HG03571 (cell line): ENCODE data around the gene EFCAB13.
A peak's percentile ranks its signal among the peaks of the same experiment; 100 is the strongest.

Source experiments
- ATAC-seq: cut with Tn5 transposase; IDR thresholded peaks from one replicate; pipeline ENCODE4 v1.9.1; 2021; ENCODE audit not compliant: unreplicated experiment

The EFCAB13 gene

DNA sequence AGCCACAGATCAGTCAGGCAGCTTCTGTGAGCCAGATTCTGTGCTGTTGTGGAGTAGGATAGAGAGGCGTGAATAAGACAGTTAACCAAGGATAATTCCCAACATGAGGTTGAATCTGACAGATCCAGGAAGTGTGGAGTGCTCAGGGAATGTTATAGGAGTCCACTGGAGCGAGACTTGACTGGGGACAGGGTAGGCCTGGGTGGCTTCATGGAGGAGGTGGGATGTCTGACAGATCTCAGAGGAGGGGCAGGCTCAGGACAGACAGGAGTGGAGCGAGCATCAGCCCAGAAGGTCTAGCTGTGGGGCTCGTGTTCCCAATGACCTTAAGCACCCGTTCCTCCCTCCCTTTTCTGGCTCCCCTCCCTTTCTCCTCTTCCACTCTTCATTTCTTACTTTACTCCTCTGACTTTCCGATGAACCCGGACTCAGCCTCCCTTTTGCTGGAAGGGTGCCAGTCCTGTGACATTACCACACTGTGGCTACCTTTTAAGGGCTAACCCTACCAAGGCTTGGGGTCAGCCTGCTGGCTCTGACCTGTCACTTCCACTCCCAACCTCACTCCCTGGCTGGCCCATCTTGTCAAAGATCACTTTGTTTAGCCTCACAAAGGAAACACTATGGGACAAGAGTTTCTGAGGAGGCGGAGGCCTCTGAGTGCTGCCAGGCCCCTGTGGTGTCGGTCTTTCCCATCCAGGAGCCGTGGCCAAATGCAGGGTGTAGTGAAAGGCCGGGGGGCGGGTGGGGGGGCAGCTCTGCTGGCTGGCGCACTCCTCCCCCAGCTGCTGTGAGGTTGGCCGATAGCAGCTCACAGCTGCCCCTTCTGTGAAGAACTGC, 28.5 kb upstream of the EFCAB13 start:
- ATAC-seq = no peak

GRCh38 chr17:47295874-47296255, 27.9 kb upstream of the EFCAB13 start:
- ATAC-seq = no peak

DNA sequence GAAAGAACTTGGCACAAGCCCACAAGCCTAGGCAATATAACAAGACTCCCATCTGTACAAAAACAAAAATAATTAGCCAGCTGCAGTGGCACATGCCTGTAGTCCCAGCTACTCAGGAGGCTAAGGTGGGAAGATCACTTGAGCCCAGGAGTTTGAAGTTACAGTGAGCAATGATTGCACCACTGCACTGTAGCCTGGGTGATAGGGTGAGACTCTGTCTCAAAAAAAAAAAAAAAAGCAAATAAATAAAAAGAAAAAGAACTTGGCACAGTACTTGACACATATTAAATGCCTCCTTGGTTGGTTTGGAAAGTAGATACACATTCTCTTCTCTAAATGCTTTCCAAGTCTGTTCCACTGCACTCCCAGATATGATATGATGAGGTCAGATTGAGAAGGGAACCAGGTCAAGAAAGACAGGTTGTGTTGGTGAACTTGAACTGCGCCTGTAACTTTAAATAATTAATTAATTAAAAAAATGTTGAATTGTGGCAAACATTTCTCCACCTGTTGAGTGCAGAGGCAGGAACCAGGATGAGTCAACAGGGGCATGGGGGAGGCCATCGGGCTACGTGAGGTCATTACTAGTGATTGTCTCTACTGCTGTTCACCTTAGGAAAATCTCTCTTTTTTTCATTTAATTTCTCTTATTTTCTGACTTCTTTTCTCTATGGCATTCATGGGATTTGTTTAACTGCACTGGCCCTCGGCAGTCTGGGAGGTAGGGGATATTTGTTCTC, 25.9 kb upstream of the EFCAB13 start:
- ATAC-seq = no peak

- ATAC-seq = no peak
These were observed 25.0 kb upstream of the EFCAB13 start for GRCh38 chr17:47298712-47299111.

GRCh38 chr17:47299239-47299910, 24.4 kb upstream of the EFCAB13 start:
- no peak for ATAC-seq

GRCh38 chr17:47300718-47301117, 23.0 kb upstream of the EFCAB13 start:
- no peak for ATAC-seq

- no peak for ATAC-seq
These were observed 22.6 kb upstream of the EFCAB13 start for GRCh38 chr17:47301161-47301560.

- ATAC-seq = no peak
These were observed 21.9 kb upstream of the EFCAB13 start for GRCh38 chr17:47301831-47302230.

DNA sequence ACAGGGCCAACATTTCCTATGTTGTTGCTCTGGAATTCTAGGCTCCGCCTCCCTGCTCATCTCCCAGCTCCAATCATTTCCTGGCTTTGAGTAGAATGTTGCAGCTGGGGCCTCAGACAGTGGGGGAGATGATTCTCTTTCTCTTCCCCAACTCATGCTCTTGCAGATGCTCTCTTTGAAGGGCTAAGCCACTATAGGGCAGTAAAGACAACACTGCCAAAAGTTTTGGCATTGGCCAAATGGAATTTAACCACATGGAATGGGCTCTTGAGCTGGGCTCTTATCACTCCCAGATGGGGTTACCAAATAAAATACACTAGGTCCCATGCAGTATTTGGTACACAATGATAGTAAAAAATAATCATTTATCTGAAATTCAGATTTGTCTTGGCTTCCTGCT, 19.6 kb upstream of the EFCAB13 start:
- ATAC-seq = no peak

- no peak for ATAC-seq
These were observed 18.3 kb upstream of the EFCAB13 start for GRCh38 chr17:47305302-47305923.

DNA sequence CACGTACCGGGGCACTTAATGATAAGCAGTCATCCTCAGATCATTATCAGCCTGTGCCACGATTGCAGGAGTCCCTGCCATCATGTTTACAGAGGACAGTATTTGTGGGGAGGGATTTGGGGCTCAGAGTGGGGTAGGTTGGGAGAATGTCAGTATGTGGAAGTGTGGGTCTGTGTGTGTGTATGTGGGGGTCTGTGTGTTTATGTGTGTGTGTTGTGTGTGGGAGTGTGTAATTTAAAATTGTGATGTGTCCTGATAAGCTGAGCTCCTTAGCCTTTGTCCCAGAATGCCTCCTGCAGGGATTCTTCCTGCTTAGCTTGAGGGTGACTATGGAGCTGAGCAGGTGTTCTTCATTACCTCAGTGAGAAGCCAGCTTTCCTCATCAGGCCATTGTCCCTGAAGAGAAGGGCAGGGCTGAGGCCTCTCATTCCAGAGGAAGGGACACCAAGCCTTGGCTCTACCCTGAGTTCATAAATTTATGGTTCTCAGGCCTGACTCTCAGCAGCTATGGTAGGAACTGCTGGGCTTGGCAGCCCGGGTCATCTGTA, 13.5 kb upstream of the EFCAB13 start:
- ATAC-seq = no peak

DNA sequence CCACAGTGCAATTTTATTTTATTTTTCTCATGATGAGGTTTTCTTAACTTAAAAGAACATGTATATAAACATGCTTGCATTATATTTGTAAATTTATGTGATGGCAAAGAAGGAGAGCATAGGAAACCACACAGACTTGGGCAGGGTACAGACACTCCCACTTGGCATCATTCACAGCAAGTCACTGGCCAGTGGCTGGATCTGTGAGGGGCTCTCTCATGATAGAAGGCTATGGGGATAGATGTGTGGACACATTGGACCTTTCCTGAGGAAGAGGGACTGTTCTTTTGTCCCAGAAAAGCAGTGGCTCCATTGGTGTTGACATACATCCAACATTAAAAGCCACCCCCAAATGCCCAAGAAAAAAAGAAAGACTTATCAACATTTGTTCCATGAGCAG, 12.3 kb upstream of the EFCAB13 start:
- ATAC-seq = no peak

GRCh38 chr17:47315451-47316266, 8.1 kb upstream of the EFCAB13 start:
- no peak for ATAC-seq

DNA sequence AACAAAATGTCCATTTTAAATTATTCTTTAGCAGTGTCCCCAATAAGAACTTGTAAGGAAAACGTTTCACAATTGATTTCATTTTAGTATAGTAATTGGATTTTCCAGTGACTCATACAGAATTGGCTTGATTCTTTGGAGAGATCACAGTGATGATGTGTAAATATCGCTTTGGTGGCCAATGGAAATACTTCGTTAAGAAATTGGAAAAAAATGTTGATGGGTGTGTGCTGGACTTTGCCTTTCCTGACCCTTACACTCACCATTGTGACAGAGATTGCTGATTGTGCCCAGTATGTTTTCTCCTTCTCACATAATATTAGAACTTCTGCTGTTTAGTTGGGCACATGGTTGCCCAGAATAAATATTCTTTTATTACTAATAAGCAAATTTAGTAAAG, 7.4 kb upstream of the EFCAB13 start:
- no peak for ATAC-seq

DNA sequence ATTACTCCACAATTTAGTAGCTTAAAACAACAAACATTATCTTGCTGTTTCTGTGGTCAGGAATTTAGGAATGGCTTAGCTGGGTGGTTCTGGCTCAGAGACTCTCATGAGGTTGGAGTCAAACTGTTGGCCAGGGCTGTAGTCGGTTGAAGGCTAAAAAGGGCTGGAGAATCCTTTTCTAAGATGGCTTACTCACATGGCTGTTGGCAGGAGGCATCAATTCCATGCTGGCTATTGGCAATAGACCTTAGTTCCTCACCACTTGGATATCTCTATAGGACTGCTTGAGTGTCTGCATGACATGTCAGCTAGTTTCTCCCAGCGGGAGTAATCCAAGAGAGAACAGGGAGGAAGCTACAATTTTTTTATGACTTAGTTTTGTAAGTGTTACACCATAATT, 6.6 kb upstream of the EFCAB13 start:
- no peak for ATAC-seq

DNA sequence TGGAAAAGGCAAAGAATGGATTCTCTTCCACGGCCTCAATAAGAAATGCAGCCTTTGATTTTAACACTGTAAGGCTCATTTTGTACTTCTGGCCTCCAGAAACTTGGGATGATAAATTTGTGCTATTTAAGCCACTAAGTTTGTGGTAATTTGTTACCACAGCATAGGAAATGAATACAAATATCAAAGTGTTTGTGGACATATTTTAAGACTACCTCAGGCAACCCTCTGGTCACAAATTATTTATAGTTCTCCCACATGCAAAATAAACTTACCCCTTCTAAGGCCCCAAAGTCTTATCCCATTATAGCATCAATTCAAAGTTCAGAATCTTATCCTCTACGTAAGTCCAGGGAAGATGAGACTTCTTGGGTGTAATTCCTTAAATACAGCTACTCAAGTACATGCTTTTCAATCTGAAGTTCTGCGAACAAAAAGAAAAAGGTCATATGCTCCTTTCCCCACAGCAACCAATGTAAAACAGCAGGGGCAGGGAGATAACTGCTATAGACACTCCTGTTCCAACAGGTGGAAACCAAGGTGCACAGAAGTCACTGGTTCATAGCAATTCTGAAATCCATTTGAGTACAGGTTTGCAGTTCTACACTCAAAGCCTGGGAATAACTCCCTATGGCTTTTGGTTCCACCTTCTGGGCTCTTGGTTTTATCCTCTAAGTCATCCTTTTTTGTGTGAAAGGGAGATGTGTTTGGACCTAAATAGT, 5.4 kb upstream of the EFCAB13 start:
- no peak for ATAC-seq

DNA sequence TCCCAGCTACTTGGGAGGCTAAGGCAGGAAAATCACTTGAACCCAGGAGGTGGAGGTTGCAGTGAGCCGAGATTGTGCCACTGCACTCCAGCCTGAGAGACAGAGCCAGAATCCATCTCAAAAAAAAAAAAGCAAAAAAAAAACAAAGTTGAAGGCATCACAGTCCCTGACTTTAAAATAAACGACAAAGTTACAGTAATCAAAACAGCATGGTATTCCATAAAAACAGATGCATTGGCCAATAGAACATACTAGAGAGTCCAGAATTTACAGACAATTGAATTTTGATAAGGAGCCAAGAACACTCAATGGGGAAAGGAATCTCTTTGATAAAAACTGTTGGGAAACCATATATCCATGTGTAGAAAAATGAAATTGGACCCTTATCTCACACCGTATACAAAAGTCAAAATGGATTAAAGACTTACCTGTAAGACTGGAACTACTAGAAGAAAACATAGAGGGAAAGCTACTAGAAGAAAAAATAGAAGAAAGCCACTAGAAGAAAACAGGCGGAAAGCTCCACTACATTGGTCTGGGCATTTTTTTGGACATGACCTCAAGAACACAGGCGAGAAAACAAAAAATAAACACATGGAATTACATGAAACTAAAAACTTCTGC, 2.8 kb upstream of the EFCAB13 start:
- no peak for ATAC-seq

GRCh38 chr17:47324224-47325020, 667 bp downstream of the EFCAB13 start:
- ATAC-seq = peak; percentile 42
